Inferior parietal cortex (tissue), 1 donor: ENCODE data around the gene LGALS13.

Experiments used
- DNase-seq: peaks from one replicate; pipeline ENCODE4 v3.0.0-alpha.2; 2016; ENCODE audit errors: extremely low spot score

LGALS13 gene, protein sequence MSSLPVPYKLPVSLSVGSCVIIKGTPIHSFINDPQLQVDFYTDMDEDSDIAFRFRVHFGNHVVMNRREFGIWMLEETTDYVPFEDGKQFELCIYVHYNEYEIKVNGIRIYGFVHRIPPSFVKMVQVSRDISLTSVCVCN

DNA sequence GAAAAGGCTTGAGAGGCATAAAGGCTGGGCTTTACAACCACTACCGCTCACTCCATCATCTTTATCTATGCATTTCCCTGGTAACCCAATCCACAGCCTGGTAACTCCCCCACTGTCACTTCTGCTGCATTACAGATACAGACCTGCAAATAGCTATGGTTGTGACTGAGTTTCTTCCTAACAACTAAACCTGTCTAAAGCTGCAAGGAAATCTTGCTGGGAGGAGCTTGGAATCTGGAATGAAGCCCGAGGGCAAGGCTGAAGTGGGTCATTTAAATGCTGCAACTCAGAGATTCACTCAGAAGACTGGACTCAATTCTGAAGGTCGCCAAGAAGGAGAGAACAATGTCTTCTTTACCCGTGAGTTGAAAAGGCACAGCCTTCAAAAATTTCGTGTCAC lies at the start of gene LGALS13:
TSS of gene LGALS13 (plus strand) at position 301 of the 400 bp plus-strand sequence. CDS start at position 346, 45 bp downstream.
- no peak for DNase-seq

DNA sequence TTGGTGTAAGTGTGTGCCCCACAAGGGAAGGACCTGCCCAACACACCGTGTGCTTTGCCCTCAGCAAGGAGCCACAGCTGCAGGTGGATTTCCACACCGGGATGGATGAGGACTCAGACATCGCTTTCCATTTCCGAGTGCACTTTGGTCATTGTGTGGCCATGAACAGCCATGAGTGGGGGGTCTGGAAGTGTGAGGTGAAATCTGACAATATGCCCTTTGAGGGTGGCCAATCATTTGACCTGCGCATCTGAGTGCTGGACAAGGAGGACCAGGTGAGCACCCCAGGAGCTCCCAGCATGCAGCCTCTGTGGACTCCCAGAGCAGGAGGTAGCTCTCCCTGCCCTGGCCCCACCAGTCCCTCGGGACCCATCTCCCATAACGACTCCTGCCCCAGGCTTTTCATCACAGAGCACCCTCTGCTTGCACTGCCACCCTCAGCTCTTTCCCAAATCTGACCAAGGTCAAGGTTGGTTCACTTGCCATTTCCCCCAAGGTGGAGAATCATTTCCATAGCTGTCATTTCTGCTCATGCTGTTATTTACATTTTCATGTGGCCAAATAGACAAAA lies 49.2 kb upstream of the LGALS13 start:
- DNase-seq, result no peak

DNA sequence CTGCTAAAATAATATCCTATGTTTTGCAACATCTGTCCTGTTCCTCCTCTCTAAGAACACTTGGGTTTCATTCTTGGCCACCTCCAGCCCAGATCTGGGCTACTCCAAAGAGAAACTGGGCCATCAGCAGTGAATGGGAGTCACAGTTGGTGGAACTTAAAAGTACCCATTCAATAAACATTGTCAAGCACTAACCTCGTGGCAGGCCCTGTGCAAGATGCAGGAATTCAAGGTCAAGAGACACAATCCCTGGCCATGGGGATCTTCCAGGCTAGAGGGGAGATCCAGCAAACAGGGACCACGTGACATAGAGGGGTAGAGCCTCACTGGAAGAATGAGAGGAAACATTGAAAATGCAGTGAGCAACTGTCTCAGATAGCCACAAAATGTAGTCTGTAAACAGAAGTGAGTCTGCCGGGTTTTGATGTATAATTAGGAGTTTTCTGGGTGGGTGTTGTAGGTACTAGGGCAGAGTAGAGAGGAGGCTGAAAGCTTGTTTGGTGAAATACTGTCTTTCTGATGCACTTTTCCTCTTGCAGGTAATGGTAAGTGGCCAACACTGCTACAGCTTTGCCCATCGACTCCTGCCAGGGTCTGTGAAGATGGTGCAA lies 47.5 kb upstream of the LGALS13 start:
- no peak for DNase-seq

DNA sequence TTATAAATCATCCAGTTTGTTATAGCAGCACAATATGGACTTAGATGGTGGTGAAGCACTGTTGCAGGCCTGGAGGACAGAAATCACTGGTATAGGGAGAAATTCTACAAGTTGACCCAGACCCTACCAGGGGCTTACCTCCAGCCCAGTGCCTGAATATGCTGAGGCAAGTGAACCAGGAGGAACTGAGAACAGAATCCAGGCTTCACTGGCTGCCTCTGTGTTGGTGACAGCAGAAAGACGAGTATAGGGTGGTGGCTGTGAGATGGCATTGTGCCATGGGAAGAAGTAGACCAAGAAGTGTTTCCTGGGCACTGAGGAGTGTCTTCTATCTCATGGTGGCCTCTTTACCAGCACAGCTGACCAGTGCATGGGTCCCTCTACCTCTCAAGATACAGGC lies 46.4 kb upstream of the LGALS13 start:
- DNase-seq, result no peak

DNA sequence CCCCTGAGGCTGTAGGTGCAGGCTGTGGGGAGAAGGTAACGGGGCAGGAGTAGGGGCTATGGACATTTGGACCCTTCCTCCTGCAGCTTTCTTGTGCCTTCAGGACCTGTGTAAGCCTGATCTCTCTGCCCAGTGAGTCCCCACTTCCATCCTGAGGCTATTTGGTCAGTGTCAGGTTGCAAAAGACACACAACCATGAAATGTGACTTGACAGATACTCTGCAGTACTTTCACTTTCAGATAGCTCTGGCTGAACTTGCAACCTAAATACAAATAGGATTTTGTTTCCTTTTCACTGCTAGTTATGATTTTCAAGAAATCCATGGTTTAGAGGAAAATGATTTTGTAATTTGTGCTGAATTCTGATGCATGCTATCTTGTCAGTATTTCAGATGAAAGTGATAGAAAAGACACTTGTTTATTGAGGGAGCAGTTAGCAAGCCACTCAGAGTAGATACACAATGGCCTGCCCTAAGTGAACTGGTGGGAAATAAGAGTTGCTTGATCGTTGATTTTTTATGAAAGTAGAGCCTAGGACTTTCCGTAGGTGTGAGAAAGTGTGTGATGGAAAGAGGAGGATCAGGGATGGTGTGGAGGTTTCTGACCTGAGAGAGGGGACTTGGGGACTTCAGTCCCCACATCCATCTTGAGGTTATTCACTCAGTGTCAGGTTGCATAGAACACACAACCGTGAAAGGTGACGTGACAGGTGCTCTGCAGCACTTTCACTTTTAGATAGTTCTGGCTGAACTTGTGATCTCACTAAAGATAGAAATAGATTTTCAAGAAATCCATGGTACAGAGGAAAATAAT lies 44.3 kb upstream of the LGALS13 start:
- DNase-seq, result no peak

DNA sequence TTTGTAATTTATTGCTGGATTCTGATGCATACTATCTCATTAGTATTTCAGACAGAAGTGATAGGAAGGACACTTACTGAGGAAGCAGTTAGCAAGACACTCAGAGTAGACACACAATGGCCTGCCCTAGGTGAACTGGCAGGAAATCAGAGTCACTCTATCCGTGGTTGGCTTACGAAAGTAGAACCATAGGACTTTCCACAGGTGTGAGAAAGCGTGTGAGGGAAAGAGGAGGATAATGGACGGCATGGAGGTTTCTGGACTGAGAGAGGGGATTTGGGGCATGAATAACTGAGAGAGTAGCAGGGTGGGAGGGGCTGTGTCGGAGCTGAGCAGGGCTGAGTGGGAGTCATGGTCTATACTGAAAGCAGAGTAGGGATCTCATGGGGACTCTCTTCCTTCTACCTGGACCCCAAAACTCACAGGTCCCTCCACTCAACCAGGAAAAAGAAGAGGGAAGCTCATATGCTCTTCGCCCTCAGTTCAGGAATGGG lies 43.7 kb upstream of the LGALS13 start:
- DNase-seq, result no peak

DNA sequence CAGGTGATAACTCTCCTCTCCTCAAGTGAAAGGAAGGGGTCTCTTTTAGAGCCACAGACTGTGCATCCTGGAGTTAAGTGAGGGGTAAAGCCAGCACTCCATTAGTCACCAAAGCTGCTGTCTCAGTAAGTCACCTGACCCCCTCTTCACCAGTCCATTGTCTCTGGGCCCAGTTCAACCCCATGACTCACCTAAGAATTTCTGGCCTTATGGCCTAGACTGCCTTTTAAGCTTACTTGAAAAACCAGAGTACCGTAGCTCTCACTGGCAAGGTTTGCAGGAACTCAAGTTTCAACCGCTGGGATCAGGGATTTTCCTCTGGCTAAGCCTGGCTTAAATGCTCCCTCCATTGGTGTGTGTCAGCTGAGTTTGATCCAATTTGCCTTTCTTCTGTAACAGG lies 38.9 kb upstream of the LGALS13 start:
- DNase-seq, result no peak

DNA sequence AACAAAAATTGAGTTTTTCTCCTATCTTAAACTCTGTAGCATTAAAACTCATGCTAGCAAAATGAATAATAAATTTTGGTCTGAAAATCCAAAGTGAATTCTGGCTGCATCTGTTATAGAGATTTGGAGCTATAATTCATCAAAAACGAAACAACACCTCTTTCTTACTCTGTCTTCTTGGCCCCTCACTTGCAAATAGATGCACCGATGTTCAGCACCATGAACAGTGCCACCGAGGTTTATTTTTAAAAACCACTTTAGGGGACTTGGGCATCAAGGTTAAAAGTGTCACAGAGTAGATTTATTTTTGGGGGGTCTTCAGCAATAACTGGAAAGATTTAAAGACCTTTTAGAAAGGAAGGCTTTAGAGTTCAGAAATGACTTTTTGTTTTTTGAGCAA lies 36.3 kb upstream of the LGALS13 start:
- DNase-seq, result no peak

DNA sequence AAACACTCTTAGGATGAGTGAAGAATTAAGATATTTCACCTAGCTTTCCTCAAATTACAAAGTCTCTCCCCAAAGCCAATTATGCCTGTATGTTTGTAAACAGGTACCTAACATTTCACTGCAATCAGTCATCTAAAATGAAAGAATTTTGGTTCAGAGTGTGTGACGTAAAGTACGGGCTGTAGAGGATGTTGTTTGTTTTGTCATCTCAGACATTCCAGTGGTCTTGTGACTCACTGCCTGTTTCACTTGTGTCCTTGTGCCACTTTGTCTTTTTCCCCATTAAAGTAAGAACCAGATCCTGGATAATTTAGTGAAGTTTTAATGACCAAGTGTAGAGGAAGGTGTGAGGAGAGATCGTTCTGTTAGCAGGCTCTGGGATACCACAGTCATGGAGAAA lies 33.7 kb upstream of the LGALS13 start:
- no peak for DNase-seq

DNA sequence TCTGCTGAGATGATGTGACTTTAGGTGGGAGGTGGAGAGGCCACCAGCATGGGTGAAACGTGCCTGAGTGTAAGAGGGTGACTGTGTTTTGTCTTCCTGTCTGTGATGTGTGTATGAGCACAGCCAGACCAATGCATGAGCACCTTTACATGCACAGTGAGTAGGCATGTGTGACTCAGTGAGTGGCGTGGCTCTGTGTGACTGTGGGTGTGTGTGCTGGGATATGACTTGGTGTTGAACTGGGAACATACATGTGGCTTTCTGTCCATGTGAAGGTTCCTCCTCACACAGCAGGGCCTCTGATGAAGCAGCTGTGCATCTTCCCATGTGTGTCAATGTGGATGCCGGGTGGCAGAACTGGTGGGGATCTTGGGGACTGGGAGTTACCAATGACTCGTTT lies 19.9 kb upstream of the LGALS13 start:
- DNase-seq, result no peak

DNA sequence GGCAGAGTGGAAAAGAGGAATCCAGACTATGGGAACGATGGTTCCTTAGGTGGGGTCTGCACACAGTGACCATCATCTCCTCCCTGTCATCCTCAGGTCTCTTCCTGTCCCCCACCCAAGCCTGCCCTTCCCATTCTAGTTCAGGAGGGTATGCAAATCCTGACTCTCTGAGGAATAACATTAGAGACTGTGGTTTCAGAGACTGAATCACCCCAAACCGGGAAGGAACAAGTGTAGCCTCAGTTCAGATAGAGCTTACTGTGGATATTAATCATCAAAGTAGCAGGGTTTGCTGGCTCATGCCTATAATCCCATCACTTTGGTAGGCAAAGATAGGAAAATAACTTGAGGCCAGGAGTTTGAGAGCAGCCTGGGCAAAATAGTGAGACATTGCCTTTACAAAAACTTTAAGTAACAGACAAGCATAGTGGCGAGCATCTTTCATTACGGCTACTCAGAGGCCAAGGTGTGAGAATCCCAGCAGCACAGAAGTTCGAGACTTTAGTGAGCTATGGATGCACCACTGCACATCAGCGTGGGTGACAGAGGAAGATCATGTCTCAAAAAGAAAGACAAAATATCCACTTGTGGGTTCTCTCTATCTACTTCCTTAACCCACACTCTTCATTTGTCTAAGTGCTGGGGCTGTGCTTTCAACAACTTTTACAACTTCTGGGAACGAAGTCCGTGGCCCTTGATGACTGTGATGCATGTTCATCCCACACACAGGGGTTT lies 19.3 kb upstream of the LGALS13 start:
- no peak for DNase-seq

DNA sequence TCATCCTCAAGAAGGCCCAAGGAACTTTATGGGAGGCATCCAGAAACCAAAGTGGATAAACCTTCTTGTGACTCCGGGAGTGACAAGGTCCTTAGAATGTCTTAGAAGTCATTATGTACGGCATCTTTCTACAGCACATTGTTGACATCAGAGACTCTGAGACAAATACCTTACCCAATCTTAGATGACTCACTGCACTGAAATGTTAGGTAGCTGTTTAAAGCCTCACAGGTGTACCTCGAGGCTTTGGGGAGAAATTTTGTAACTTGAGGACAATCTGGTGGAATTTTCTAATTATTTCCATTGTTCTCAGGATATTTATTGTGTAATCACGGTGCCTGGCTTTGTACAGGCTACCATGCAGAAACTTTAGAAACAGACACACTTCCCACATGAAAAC lies 14.8 kb upstream of the LGALS13 start:
- no peak for DNase-seq

DNA sequence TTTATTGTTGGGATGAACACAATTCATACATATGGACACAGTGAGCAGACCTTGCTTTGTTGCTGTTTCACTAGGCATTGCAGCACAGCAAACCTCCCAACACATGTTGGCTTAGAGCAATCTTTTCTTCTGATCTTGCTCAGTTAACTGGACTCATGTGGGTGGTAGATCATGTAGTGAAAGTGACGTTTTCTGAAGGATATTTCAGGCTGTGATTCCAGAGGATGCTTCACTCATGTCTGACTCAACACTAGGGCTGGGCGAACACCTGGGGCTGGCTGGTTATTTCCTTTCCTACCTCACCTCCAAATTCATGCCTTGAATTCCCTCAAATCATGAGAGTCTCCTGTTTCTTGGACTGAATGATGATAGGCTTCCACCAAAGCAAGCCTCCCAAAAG lies 14.3 kb upstream of the LGALS13 start:
- no peak for DNase-seq

DNA sequence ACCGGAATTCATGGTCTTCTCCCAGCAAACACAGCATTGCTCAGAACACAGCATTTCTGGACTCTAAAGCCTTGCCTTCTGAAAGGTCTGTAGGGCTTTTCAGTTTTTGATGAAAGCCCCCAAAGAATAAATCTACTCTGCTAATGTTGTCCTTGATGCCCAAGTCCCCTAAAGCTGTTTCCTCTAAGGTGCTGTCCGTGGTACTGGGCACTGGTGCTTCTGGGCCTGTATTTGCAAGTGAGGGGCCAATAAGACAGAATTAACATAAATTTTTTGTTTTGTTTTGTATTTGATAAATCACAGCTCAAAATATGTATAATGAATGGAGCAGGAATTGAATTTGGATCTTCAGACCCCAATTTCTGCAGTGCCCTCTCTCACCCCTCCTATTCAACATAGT lies 12.1 kb upstream of the LGALS13 start:
- no peak for DNase-seq

DNA sequence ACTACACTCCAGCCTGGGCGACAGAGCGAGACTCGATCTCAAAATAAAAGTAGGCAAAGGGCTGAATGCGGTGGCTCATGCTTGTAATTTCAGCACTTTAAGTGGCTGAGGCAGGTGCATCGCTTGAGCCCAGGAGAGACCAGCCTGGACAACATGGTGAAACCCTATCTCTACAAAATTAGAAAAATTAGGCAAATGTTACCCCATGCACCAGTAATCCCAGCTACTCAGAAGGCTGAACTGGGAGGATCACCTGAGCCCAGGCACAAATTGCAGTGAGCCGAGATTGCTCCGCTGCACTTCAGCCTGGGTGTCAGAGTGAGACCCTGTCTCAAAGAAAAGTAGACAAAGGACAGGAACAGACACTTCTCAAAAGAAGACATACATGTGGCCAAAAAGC lies 9.9 kb upstream of the LGALS13 start:
- no peak for DNase-seq

DNA sequence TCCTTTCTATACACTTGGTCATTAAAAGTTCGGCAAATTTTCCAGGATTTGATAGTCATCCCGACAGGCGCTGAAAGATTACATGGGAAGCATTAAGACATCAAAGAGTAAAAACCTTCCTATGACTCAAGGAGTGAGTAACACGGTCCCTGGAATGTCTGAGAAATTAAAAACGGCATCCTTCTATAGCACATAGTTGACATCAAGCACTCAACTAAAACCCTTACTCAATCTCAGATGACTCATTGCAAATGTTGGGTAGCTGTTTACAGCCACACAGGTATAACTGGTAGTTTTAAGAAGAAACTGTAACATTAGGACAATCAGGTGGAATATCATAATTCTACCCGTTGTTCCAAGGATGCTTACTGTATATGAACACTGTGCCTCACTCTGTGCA lies 6.4 kb upstream of the LGALS13 start:
- DNase-seq, result no peak

DNA sequence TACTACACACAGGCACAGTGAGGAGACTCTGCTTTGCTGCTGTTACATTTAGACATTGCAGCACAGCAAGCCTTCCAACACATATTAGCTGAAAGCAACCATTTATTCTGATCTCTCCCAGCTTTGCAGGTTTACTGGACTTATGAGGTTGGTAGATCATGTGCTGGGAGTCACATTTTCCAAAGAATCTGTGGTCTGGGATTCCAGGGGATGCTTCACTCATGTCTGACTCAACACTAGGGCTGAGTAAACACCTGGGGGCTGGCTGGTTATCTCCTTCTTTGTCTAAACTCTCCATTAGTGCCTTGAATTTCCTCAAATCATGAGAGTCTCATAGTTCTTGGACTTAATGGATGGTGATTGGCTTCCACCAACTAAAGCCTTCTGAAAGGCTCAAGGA lies 5.4 kb upstream of the LGALS13 start:
- no peak for DNase-seq

DNA sequence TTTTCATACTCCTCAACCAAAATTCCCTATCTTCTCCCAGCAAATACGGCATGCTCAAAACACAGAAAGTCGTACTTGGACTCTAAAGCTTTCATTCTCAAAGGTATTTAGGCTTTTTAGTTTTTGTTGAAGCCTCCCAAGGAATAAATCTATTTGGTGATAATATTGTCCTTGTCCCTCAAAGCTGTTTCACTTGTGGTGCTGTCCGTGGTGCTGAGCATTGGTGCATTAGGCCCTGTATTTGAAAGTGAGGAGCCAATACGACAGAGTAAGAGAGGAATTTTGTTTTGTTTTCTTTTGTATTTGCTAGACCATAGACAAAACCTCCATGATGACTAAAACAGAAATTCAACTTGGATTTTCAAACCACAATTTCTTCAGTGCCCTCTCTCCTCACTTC lies 3.2 kb upstream of the LGALS13 start:
- no peak for DNase-seq

DNA sequence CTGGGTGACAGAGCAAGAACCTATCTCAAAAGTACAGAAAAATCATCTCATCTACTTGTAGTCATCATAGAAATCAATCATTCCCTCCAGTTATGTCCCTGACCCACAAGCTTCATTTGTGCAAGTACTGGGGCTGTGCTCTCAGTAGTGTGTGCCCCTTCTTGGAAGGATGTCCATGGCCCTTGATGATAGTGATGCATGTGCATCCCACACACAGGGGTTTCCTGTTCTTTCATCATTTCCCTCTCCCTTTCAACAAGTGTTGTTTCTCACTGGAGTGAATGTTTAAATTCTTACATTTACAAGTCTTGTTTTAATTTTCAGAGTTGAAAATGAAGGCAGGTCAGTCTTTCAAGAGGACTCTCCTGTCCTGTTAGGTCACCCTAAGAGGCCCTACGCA lies 1.5 kb downstream of the LGALS13 start:
- DNase-seq, result no peak

DNA sequence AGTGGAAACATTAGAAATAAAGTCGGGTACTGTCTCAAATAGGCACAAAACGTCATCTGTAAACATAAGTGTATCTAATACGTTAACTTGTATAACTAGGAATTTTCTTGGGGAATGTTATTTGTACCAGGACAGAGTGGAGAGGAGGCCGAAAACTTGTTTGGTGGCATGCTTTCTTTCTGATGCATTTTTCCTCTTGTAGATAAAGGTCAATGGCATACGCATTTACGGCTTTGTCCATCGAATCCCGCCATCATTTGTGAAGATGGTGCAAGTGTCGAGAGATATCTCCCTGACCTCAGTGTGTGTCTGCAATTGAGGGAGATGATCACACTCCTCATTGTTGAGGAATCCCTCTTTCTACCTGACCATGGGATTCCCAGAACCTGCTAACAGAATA lies 4.7 kb downstream of the LGALS13 start:
- DNase-seq, result no peak

DNA sequence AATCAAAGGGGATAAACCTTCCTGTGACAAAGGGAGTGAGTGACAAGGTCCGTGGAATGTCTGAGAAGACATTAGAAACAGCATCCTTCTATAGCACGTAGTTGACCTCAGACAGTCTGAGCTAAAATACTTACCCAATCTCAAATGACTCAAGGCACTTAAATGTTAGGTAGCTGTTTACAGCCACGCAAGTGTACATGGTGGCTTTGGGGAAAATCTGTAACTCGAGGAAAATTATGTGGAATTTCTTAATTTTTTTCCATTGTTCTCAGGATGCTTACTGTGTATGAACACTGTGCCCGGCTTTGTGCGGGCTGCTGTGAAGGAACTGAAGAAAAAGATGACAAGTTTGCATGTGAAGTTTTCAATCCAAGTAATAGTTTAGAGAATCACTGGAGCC lies 5.2 kb downstream of the LGALS13 start:
- no peak for DNase-seq

DNA sequence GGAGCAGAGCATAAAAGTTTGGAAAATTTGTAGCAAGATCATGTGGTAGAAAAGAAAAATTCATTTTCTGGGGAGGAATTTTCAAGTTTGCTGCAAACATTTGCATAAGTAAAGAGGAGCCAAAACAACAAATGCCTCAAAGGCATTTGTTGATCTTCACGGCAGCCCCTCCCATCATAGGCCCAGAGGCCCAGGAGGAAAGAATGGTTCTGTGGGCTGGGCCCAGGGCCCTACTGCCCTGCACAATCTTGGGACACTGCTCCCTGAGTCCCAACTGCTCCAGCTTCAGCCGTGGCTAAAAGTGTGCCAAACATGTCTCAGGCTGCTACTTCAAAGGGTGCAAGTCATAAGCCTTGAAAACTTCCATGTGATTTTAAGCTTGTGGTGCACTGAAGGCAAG lies 11.3 kb downstream of the LGALS13 start:
- no peak for DNase-seq
